GM19035 (cell line): Measurements from ENCODE around the gene CHST5.
"Not testable (repeated sequence)": the region's sequence is repeated elsewhere in the genome, so short reads cannot be mapped to it uniquely, and the experiment has no call there.

ENCODE experiments used
- ATAC-seq: cut with Tn5 transposase; IDR thresholded peaks from one replicate; pipeline ENCODE4 v1.9.1; 2021; ENCODE audit not compliant: unreplicated experiment

CHST5 gene

DNA sequence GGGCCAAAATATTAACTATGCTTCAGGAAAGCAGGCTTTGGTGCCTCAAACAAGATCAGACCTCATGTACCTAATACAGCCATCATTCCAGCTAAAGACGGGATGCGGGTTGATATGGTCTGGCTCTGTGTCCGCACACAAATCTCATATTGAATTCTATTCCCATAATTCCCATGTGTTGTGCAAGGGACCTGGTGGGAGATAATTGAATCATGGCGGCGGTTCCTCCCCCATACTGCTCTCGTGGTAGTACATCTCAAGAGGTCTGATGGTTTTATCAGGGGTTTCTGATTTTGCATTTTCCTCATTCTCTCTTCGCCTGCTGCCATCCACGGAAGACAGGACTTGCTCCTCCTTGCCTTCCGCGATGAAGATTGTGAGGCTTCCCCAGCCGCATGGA is 21.6 kb downstream of the CHST5 start:
- no peak for ATAC-seq

DNA sequence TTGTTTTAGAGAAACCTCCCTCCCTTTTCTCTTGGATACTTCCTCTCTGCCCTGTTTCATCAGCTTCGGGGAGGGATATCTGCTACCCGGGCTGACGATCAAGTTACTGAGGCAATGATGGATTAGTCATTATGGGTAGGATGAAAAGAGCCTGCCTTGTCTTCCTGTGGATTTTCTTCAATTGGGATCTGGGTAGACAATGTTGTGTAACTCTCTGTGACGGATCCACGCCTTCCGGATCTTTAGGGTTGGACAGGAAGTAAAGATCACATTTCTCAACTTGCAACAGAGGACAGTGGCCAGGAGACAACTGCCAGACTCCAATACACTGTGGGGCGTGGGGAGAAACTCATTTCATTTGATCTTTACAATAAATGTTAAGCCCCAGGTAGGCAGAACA is 29.3 kb downstream of the CHST5 start:
- ATAC-seq, result no peak

DNA sequence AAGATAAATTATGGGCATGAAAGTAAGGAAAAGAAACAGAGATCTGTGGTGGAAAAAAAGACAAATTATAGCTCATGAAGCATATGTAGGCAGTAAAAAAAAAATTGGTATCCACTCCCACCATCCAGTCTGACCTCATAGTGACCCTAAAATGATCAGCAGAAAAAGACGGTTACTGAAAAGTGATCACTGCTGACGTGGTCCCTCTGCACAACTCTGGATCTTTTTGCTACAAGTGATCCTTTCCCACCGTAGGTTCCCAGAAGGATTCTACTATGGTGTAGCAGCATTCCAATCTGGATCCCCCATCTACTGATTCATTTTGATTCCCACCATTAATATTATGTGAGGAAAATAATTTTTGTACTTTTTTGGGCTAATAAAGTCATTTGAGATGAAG is 29.8 kb downstream of the CHST5 start:
- no peak for ATAC-seq

DNA sequence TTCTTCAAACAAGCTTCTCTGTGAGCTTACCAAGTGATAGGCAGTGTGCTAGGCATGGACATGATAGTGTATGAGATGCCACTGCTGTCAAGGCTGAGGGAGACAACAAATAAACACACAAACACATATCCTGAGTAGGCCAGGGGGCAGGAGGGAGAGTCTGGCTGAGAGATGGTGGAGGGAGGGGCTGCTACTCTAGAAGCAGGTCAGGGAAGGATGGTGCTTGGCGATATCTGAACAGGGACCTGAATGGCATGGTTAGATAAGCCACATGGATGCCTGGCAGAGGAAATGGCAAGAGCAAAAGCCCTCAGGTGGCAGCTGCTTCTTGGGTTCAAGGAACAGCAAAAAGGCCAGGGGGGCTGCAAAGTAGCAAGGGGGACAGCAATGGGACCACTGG is 32.1 kb downstream of the CHST5 start:
- no peak for ATAC-seq

DNA sequence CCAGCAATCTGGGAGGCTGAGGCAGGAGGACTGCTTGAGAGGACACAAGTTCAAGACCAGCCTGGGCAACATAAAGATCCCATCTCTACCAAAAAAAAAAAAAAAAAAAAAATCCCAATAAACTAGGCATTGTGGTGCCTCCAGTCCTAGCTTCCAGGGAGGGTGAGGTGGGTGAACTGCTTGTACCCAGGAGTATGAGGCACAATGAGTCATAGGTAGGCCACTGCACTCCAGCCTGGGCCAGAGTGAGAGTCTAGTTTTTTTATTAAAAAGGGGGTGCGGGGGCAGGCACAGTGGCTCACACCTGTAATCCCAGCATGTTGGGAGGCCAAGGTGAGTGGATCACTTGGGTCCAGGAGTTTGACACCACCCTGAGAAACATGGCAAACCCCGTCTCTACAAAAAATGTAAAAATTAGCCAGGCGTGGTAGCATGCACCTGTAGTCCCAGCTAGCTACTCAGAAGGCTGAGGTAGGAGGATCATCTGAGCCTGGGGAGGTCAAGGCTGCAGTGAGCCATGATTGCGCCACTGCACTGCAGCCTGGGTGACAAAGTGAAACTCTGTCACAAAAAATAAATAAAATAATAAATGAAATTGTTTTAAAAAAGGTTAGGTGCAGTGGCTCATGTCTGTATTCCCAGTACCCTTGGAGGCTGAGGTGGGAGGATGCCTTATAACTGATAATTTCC is 32.8 kb downstream of the CHST5 start:
- no peak for ATAC-seq

DNA sequence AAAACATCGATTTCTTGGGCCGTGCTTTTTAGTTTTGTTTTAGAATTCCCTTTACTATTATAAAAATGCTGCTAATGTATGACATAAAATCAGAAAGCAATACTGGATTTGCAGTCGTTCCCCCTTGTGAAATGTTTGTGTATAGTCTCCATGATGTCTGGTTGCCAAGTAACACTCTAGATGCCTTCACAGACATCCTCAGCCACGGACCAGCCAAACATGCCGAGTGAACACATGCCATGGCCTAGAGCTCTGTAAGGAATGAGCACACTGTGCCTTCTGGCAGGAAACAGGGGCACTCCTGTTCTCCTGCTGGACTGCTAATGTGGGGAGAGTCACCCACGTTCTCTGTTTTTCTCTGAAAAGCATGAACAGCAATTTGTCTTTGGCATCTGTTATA is 34.1 kb downstream of the CHST5 start:
- not testable (repeated sequence) for ATAC-seq

DNA sequence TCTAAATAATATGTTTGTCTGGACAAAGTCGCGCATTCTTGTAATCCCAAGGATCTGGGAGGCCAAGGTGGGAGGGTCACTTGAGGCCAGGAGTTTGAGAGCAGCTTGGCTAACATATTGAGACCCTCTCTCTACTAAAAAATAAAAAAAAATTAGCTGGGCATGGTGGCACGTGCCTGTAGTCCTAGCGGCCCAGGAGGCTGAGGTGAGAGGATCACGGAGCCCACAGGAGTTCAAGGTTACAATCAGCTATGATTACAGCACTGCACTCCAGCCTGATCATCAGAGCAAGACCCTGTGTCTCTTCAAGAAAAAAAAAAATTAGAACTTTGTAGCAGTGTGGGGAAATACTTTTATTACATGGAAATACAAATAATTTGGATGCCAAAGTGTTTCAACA is 34.5 kb downstream of the CHST5 start:
- no peak for ATAC-seq

DNA sequence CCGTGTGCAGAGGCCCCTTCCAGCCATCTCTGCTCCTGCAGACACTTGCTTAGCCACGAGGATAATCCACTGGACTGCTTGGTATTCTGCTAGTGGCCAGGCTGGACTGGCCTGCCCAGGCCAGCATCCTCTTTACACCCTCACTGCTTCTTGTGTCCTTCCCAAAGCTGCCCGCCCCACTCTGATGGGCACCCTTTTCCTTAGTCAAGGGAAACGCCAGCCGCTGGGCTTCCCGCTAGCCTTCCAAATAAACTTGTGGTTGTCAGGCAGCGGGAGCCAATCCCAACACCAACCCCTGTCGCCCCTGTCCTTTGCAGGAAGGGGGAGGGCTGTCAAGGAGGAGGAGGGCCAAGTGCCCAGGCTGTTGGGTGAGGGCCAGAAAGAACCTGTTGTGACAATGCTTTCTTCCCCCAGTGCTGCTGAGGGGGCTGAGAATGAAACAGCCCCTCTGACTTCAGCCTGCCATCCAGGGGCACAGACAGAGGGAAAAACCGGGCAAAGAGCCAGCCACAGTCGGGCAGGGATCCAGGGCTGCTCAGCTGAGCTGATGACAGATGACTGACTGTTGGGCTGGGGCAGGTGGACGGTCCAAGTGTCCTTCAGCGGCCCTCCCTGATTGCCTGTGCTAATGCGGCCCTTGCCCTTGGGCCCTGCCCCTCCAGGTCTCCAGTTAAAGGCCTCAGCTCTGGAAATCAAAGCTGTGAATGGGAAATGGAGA is 37.1 kb downstream of the CHST5 start:
- ATAC-seq, result not testable (repeated sequence)

DNA sequence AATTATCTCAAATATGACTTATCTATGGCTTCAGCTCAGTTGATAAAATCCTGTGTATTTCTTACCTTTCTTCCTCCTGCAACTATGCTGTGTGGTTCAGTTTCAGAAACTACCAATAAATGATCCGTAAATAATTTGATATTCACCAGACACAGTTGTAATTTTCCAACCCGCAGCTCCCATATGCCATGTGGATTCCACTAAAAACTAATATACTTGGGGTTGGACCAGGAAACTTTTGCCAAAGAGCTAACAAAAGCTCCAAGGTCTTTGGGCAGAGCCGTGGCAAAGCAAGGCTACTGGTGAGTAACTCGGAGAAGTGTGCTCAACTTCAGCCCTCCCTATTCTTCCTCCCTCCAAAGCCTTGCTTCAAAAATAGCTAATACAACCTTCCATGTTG is 38.4 kb downstream of the CHST5 start:
- ATAC-seq, result no peak

DNA sequence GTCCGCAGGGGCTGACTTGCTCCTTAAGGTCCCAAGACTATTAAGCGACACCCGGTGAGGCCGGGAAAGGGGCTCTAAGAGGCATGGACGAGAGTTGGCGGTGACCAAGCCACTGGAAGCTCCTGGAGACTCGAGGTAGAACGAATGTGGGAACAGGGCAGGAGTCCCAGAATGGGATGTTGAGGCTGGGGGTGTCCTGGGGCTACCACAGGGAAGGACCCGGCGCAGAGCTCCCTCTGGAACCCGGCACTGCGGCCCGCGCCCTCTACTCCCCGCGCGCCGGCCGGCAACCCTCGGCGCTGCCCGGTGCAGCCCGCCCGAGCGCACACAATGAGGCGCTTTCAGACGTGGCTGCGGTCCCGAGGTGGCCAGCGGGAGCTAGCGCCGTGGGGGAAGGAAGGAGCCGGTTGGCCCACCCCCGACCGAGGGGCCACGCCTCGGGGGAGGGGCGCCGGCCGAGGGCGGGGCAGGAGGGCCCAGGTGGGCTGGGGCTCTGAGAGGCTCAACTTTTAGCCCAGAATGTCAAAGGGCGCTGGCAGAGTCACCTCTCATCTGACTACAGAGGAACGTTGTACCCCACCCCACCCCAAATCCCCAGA is 40.7 kb downstream of the CHST5 start, which contains the start of gene CHST6:
Gene CHST6 (minus strand): TSS at position 366 of the 599 bp plus-strand sequence. CDS start 15,613 bp downstream, outside the sequence.
- peak; percentile 72 for ATAC-seq

DNA sequence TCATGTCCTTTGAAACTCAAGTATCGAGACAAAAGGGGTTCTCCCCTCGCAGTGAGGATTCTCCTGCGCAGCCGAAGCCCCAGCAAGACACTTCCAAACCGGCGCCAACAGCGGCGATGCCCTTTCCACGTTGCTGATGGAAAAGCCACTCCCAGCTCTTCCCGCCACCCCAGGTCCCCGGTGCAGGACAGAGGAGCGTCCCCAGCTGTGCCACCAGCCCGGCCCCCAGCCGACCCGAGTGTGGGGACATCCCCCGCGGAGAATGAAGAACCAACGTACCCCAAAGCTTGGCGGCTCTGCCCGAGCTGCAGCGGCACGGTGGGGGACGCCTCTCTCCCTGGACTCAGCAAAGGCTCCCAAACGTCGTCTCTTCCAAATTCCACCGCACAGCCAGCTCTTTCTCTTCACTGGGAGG is 41.2 kb downstream of the CHST5 start:
- no peak for ATAC-seq

DNA sequence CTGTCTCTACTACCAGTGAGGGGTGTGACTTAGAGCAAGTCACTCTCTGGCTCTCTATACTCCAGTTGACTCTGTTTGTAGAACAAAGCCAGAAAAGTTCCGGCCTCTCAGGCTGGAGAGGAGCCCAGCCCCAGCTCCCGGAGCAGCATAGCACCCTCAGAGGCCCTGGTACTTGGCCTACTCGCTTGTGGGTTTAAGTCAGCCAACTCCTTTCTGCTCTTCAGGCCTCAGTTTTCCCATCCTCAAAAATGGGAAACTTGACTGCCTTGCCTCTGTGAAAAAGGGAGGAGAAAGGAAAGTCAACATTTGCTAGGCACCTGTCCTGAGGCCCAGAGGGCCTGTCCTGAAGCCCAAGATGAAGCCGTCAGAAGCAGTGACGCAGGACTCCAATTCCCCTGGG is 41.7 kb downstream of the CHST5 start:
- no peak for ATAC-seq

DNA sequence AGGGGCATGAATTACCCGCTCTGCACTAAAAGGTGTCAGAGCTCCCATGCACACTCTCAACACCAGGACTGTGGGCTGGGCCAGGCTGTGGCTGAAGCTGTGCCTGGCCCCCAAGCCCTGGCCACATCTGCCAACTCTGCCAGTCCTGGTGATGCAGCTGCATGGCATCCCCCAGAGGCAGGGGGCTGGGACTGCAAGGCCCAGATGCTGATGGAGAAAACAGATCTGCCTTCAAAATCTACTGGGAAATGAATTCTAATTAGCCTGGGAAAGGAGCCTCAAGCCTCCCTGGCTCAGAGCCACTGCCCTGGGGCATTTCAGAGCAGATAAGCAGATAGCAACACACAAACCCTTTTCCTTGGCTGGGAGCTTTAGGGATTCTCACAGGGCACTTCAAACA is 44.0 kb downstream of the CHST5 start:
- no peak for ATAC-seq

DNA sequence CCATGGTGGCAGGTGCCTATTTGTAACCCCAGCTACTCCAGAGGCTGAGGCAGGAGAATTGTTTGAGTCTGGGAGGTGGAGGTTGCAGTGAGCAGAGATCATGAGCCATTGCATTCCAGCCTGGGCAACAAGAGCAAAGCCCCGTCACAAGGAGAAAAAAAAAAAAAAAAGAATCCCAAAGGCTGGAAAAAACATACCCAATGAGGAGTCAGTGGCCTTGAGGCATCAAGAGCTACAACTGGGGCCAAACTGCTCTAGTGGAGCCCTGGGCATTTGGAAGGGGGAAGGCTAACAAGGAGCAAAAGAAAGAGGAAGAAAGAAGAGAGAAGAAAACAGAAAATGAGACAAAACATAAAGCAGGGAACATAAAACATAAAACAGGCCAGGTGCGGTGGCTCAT is 47.6 kb downstream of the CHST5 start:
- no peak for ATAC-seq

DNA sequence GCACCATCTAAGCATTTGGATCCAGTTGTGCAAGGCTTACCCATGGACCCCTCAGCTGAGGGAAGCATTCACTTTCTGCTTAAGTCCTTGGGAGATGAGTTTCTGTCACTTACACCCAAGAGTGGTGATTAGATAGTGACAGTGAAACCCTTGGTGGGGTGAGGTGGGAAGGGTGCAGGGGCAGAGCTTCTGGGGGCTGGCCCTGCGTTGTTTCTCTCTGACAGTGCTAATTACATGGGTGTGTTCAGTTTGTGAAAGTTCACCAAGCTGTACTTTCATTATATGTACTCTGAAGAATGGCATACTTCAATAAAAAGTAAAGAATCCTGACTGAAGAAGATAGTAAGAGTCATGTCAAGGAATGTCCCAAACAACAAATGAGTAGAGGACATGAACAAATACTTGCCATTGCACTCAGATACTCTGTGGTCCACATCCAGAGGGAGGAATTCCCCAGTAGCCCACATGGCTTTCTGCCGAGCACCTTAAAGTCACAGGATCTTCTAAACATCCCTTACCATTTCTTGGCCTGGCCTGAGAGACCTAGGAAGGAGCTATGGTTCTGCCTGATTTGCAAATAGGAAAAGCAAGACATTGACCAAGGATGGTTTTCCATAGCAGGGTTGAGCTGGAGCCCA is 49.1 kb downstream of the CHST5 start:
- peak; percentile 53 for ATAC-seq

DNA sequence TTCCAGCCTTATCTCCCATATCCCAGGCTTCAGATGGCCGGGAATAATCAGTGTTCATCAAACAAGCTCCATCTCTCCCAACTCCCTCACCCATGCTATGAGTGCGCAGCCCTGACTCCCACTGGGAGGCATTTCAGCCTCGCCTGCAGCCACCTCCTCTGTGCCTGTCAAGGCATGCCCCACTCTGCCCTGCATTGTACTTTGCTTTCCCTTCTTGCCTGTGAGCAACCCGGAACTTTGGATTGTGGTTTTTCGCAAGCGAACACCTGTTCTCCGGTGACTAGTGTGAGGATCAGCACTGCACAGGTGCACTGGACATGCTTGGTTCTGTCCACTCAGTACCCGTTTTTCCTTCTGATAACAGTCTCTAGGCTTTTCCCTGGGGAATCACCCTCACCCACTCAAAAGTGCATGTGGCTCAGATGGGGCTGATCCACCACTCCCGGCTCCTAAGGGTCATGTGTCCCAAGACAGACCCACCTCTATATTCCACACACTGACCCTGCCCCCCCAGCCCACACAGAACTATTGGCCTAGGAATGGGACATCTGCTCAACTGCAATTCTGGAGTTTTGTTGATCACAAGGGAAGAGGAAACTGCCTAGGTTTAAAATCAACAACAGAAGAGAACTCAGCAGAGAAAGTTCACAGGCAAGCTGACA is 49.8 kb downstream of the CHST5 start:
- peak; percentile 10 for ATAC-seq

DNA sequence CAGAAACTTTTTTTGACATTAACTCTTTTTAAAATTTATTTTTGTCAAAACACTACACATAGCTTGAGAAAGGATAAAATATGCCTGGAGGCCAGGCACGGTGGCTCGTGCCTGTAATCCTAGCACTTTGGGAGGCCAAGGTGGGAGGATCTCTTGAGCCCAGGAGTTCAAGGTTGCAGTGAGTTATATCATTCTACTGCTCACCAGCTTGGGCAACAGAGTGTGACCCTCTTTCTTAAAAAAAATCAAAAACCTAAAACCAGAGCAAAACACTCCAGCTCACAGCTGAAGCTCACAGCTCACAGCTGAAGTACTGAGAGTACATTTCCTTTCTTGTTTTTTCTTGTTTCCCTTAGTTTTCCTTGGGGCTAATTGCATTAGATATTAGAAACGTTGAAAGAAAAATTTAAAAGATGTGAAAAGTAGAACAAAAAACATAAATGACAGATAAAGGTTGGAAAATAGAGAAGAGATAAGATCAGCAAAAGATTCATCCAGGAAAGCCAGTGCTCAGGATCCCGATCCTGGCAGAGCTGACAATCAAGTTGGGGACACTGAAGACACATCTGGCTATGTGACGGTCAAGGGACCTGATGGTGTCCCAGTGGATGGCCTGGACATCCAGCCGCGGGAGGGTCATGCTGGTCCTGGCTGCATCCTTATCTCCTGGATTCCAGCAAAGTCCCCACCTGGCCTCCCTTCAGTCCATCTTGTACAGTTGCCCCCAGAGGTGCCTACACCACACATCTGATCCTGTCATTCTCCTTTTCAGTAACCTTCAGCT is 50.5 kb downstream of the CHST5 start:
- no peak for ATAC-seq

DNA sequence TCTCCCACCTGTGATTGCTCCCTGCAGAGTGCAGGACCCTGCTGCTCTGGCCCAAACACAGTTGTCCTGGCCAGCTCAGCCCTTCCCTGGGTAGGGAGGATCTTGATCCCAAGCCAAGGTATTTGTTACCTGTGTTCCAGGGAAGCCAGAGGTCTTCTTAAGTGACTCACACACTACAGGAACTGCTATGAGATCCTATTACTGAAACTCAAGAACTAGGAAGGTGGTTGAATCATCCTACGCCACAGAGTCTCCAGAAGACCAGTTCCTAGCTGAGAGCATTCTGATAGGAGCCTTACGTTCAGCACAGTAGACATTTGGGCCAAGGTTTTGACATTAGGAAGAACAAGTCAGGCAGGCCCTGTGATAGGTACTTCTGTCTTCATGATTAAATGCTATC is 52.7 kb downstream of the CHST5 start:
- ATAC-seq, result no peak

DNA sequence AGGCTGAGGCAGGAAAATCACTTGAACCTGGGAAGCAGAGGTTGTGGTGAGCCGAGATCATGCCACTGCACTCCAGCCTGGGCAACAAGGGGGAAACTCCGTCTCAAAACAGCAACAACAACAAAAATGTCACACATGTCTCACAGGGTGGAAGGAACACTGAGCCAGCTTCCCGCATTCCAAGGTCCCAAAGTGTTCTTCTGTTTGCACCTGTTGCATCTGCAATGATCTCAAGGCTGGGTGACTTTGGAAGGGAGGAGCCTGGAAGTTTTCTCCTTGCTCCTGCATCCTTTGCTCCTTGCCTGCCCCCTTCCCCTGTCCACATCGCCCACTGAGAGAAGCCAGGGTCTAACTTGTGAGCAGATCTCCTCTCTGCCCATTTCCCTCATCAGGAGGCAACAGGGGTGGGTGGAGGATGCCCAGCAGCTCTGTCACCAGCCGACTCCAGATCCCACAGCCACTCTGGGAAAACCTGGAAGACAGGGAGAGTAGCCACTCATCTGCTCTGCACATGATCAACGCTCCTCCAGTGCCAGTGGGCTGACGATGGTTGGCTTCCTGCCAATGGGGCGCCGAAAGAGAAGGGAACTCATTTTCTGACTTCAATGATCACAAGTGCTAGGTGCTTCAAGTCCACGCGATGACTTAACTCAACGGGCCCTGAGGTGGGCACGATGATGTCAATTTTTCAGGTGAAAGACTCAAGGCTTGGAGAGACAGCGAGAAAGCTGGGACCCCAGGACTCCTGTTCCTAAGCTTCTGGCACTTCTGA is 53.3 kb downstream of the CHST5 start:
- no peak for ATAC-seq

DNA sequence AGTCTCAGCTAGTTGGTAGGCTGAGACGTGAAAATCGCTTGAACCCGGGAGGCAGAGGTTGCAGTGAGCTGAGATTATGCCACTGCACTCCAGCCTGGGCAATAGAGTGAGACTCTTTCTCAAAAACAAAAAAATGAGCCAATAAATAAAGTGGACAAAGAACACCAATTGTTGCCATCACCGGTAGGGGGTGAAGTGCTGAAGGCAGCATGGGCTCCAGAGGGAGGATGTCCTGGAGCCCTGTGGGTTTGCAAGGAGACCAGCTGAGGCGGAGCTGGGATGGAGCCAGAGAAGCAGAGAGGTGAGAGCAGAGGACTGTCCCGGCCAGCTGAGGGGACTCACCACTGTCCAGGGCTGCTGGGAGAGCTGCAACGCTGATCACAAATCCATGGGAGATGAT is 54.4 kb downstream of the CHST5 start:
- no peak for ATAC-seq
